Kidney epithelial cell (primary cell): ENCODE measurements around the gene IRX5. TPM values are rescaled to one million over a fixed set of nuclear protein-coding genes. Genes with fewer than 3 reads are reported as not detected.

Experiments used
- DNase-seq: peaks from one replicate; pipeline ENCODE4 v3.0.0-alpha.2; 2010; ENCODE audit warnings: low read depth
- H3K27me3 ChIP-seq: 2 replicates; pipeline ENCODE4 v1.6.0; 2011; ENCODE audit warnings: low read length; ENCODE audit not compliant: control insufficient read depth, insufficient read depth
- H3K36me3 ChIP-seq: 2 replicates; pipeline ENCODE4 v1.5.1; 2011; ENCODE audit warnings: low read length; ENCODE audit not compliant: control insufficient read depth, insufficient read depth
- H3K4me3 ChIP-seq: 2 replicates; pipeline ENCODE4 v1.5.1; 2011; ENCODE audit warnings: low read depth, mild to moderate bottlenecking, control low read depth, low read length
- total RNA-seq: library from RNA; depleted of rRNA; stranded (reverse); fragments of >200 nt; gene quantifications from 2 replicates; pipeline ENCODE4 v1.2.3, GENCODE V29; 2015
- TF ChIP-seq, protein P1 (sequence below): IDR thresholded peaks from 2 replicates; pipeline ENCODE4 v1.5.1; 2011; ENCODE audit warnings: mild to moderate bottlenecking, moderate library complexity, low read length, control low read depth, inconsistent platforms; ENCODE audit not compliant: insufficient read depth, poor library complexity, severe bottlenecking

The IRX5 gene
- total RNA-seq, 1 donor from 2014 or later = 2.0 TPM

DNA sequence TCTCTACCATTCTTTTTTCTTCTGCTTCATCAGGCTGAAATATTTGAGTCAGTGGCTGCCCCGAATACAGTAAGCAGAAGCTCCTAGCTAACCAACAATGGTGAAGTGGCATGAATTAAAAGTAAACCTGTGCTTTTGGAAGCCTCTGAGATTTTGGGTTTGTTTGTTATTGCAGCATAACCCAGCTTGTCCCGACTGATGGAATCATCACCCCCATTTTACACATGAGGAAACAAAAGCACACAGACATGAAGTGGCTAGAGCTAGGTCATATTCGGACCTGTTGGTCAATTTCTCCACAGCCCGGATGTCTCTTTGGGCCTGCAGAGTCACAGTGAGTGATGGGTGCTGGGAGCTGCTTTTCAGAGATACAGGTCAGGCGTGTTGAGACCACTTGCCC, 39.4 kb downstream of the IRX5 start:
- TF ChIP-seq, protein P1, sequence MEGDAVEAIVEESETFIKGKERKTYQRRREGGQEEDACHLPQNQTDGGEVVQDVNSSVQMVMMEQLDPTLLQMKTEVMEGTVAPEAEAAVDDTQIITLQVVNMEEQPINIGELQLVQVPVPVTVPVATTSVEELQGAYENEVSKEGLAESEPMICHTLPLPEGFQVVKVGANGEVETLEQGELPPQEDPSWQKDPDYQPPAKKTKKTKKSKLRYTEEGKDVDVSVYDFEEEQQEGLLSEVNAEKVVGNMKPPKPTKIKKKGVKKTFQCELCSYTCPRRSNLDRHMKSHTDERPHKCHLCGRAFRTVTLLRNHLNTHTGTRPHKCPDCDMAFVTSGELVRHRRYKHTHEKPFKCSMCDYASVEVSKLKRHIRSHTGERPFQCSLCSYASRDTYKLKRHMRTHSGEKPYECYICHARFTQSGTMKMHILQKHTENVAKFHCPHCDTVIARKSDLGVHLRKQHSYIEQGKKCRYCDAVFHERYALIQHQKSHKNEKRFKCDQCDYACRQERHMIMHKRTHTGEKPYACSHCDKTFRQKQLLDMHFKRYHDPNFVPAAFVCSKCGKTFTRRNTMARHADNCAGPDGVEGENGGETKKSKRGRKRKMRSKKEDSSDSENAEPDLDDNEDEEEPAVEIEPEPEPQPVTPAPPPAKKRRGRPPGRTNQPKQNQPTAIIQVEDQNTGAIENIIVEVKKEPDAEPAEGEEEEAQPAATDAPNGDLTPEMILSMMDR = no peak
- no peak for DNase-seq
- no peaks in the 10 kb centered on the region for H3K27me3 ChIP-seq
- H3K36me3 ChIP-seq = no peaks in the 10 kb centered on the region
- no peak overlapping the region for H3K4me3 ChIP-seq

DNA sequence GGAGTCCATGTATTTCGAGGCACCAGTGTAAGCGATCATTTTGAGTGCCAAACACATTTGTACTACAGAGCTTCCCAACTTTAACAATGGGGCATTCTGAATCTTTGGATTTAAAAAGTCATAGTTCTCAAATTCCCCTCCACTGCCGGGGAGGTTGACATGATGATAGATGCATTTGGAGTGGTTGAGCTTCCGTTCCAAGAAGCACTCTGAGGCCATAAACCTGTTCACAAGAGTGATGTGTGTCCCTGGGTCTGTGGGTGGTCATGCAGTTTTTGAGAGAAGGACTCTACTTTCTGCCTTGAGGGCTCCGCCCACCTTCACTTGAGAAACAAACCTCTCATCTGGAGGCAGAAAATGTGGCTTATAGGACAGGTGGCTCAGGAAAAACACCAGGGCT, 43.7 kb downstream of the IRX5 start:
- Histone ChIP-seq H3K36me3 (no peaks in the 10 kb centered on the region), H3K4me3 (no peak overlapping the region), H3K27me3 (no peaks in the 10 kb centered on the region)
- TF ChIP-seq, protein P1 = no peak
- DNase-seq = no peak

DNA sequence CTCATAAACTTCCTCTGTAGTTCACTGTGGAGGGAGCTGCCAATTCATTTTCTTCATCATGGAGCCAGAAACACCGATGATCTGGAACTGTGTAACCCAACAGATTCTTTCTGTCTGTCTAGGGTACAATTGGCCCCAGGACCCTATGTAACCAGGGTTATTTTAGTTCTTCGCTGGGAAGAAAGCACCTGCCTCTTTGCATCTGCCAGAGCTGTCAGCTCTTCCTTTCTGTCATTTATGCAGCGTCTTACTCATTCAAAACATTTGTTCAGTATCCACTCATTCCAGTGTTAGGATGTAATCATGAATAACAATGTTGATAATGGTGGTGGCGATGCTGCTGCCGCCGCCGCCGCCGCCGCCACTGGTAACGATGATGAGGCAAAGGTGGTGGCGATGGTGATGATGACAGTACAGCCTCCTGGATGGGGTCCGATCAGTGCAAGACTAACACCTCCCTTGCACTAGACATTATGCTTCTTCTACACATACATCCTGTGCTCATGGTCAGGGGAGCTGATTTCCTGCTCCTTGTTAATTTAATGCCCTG, 46.1 kb downstream of the IRX5 start:
- Histone ChIP-seq H3K27me3 (no peaks in the 10 kb centered on the region), H3K4me3 (no peak overlapping the region), H3K36me3 (no peaks in the 10 kb centered on the region)
- DNase-seq = no peak
- TF ChIP-seq, protein P1 = no peak

DNA sequence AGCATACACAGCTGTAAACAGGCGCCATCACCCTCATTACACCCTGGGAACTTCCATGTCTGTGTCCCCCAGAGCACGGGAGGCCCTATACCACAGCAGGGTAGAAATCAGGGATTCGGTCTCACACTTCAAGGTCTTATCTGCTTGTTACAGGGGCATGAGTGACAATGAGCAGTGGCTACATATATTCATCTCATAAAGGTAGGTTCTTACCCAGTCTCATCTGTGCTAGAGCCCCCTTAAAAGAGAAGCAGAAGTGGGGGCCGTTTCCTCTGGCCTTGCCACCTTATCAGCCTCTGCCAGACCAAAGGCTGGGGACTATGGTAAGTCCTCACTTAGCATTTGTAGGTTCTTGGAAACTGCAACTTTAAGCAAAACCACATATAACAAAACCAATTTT, 46.5 kb downstream of the IRX5 start:
- no peaks in the 10 kb centered on the region for H3K36me3 ChIP-seq
- H3K27me3 ChIP-seq = no peaks in the 10 kb centered on the region
- TF ChIP-seq, protein P1 = no peak
- H3K4me3 ChIP-seq = no peak overlapping the region
- no peak for DNase-seq

DNA sequence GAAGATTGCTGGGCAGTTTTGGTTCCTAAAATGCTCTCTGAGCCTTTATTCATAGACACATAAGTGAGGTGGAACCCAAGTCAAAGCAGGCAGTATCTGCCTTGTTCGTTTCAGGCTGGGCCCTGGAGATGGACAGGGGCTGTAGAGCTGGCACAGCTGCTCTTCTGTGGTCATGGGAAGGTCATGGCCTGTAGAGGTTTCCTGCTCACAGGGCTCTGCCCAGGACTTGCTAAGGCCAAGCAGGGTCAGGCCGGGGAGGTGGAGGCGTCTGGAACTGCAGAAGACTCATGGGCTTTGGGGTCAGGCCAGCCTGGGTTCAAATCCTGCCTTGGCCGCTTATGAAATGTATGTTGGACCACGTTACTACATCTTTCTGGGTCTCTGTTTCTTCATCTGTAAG, 50.2 kb downstream of the IRX5 start:
- DNase-seq = no peak
- no peak overlapping the region for H3K4me3 ChIP-seq
- H3K36me3 ChIP-seq = no peaks in the 10 kb centered on the region
- peaks cover 2% of the 10 kb centered on the region for H3K27me3 ChIP-seq
- TF ChIP-seq, protein P1 = no peak
